ENCODE data around the gene TM7SF2. TPM values are rescaled to one million over a fixed set of nuclear protein-coding genes. Genes with fewer than 3 reads are reported as not detected.
A peak's percentile ranks its signal among the peaks of the same experiment; 100 is the strongest.

Gene TM7SF2
- total and polyA plus RNA-seq, 10 donors, result 8.9 to 29.7 (median 14.3) TPM

DNA sequence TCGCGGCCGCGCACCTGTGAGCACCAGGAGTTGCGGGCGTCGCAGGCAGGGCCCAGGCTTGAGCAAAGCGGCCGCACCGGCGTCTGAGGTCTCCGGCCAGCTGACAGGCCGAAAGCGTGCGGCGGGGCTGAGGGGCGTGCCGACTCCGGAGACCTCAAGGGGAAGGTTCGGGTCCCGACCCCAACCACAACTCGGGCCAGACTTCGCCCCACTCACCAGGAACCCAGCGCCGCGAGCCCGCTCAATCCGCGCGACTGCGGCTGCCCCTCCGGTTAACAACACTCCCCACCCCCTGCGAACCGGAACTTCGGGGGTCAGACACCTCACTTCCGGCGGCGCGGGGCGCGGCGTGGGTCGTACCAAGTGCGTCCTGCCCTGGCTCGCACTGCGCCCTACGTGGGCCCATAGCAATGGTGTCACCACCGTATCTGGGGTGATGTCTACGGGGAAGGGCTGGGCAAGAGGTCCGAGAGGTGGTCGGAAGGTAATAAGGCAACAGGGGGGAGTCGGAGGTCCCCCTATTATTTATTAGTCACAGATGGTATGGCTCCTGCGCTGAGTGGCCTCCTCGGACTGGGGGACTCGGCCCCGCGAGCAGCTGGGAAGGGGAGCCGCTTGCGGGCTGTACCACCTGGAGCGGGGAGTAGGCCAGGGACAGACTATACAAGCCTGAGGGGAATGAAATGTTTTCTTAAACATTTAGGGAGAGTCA, 22.7 kb downstream of the TM7SF2 start, which contains the start of gene SYVN1:
Gene SYVN1 (minus strand): TSS at position 280 of the 712 bp plus-strand sequence. CDS start 918 bp downstream, outside the sequence.
- intact Hi-C loops (cut with DNase I; ENCODE audit: low total_unique reads), result no loop called here
- TF ChIP-seq POLR2AphosphoS5 (IDR thresholded peaks at IDR 0.05), result peak; percentile 99
- peak; percentile 71 to 90 (median 83) for TF ChIP-seq POLR2A (IDR thresholded peaks at IDR 0.05)
- TF ChIP-seq, protein P1, sequence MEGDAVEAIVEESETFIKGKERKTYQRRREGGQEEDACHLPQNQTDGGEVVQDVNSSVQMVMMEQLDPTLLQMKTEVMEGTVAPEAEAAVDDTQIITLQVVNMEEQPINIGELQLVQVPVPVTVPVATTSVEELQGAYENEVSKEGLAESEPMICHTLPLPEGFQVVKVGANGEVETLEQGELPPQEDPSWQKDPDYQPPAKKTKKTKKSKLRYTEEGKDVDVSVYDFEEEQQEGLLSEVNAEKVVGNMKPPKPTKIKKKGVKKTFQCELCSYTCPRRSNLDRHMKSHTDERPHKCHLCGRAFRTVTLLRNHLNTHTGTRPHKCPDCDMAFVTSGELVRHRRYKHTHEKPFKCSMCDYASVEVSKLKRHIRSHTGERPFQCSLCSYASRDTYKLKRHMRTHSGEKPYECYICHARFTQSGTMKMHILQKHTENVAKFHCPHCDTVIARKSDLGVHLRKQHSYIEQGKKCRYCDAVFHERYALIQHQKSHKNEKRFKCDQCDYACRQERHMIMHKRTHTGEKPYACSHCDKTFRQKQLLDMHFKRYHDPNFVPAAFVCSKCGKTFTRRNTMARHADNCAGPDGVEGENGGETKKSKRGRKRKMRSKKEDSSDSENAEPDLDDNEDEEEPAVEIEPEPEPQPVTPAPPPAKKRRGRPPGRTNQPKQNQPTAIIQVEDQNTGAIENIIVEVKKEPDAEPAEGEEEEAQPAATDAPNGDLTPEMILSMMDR (IDR thresholded peaks at IDR 0.05 in 8 of 11, conservative IDR thresholded peaks at IDR 0.05 in 3 of 11), result peak in 2 of 11 experiments; percentile 5 to 8
- Histone ChIP-seq H3K36me3 (peaks cover 5 to 37% (median 34%) of the 10 kb centered on the region in 6 donors), H3K4me1 (peaks cover 38 to 71% (median 57%) of the 10 kb centered on the region in 6 donors), H3K27ac (peak within 1 kb of the TSS; percentile 92 to 100 (median 98)), H3K9me3 (no peaks in the 10 kb centered on the region), H3K4me3 (peak within 1 kb of the TSS; percentile 77 to 99 (median 96)), H3K27me3 (replicated peaks in 1 of 7) (no peaks in the 10 kb centered on the region)
- peak; percentile 97 for DNase-seq
- 0 to 1% (median 0%) methylated on average over 32 to 60 of the region's 60 CpGs for WGBS, 5 donors

GRCh38 chr11:65134952-65135632, 23.4 kb downstream of the TM7SF2 start:
- no peaks in the 10 kb centered on the region for H3K27me3 ChIP-seq (replicated peaks in 1 of 7)
- no peak for TF ChIP-seq POLR2A (IDR thresholded peaks at IDR 0.05)
- no peak for TF ChIP-seq POLR2AphosphoS5 (IDR thresholded peaks at IDR 0.05)
- H3K4me1 ChIP-seq, result peaks cover 38 to 64% (median 50%) of the 10 kb centered on the region in 6 donors
- peak overlapping the region; percentile 92 to 100 (median 98) for H3K27ac ChIP-seq
- peak; percentile 94 for DNase-seq
- H3K9me3 ChIP-seq, result no peaks in the 10 kb centered on the region
- intact Hi-C loops (cut with DNase I; ENCODE audit: low total_unique reads), result no loop called here
- WGBS, 5 donors, result 2 to 6% (median 4%) methylated on average over 24 of the region's 24 CpGs
- H3K36me3 ChIP-seq, result peaks cover 5 to 30% (median 28%) of the 10 kb centered on the region in 6 donors
- H3K4me3 ChIP-seq, result peak overlapping the region; percentile 77 to 99 (median 96)

DNA sequence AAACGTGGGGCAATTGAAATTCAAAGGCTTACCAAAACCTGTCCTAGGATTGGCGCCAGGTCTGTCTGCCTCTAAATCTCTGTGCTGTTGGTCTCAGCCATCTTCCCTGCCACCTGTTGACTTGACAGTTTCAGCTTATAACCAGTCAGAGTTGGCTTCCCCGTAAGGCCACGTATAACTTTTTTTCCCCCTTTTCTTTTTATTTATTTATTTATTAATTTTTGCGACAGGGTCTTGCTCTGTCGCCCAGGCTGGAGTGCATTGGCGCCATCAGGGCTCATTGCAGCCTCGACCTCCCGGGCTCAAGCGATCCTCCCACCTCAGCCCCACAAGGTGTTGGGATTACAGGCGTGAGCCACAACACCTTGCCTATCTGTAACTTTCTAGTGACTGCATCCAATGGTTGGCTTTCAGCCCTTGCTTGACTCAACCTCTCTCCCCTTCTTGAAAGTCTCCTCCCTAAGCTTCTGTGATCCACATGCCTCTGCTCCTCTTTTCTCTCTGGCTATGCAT, 24.0 kb downstream of the TM7SF2 start:
- intact Hi-C loops (cut with DNase I; ENCODE audit: low total_unique reads), result no loop called here
- H3K4me1 ChIP-seq, result peaks cover 32 to 58% (median 44%) of the 10 kb centered on the region in 6 donors
- peak overlapping the region; percentile 92 to 100 (median 98) for H3K27ac ChIP-seq
- H3K9me3 ChIP-seq, result no peaks in the 10 kb centered on the region
- 54 to 65% (median 63%) methylated on average over 11 of the region's 11 CpGs for WGBS, 5 donors
- TF ChIP-seq POLR2A (IDR thresholded peaks at IDR 0.05) (no peak), POLR2AphosphoS5 (IDR thresholded peaks at IDR 0.05) (no peak)
- TF ChIP-seq, protein P1 (IDR thresholded peaks at IDR 0.05 in 8 of 11, conservative IDR thresholded peaks at IDR 0.05 in 3 of 11), result no peak
- peak overlapping the region; percentile 77 to 99 (median 96) for H3K4me3 ChIP-seq
- DNase-seq, result peak; percentile 73
- H3K27me3 ChIP-seq (replicated peaks in 1 of 7), result no peaks in the 10 kb centered on the region
- H3K36me3 ChIP-seq, result peaks cover 5 to 24% (median 22%) of the 10 kb centered on the region in 6 donors

DNA sequence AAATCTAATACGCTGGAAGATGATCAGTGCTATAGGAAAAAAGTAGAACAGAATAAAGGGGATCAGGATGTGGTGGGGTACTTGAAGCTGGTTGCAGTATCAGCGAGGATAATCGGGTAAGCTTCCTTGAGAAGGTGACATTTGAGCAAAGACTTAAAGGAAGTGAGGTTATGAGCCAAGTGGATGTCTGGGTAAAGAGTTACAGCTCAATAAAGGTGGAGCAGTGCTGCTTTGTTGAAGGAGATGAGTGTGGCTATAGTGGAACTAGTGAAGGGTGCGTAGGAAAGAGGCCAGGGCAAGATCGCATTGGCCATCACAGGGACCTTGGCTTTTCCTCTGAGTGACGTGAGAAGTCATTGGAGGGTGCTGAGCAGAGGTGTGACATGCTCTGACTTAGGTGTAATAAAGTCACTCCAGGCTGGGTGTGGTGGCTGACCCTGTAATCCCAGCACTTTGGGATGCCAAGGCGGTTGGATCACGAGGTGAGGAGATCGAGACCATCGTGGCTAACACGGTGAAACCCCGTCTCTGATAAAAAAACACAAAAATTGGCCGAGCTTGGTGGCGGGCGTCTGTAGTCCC, 24.9 kb downstream of the TM7SF2 start:
- TF ChIP-seq POLR2AphosphoS5 (IDR thresholded peaks at IDR 0.05), result no peak
- TF ChIP-seq, protein P1 (IDR thresholded peaks at IDR 0.05 in 8 of 11, conservative IDR thresholded peaks at IDR 0.05 in 3 of 11), result no peak
- no peak for TF ChIP-seq POLR2A (IDR thresholded peaks at IDR 0.05)
- WGBS, 5 donors, result 89 to 92% (median 90%) methylated on average over 15 of the region's 15 CpGs
- Histone ChIP-seq H3K27ac (no peak overlapping the region), H3K27me3 (replicated peaks in 1 of 7) (no peaks in the 10 kb centered on the region), H3K36me3 (peaks cover under 1 to 15% (median 12%) of the 10 kb centered on the region in 6 donors), H3K4me3 (no peak overlapping the region), H3K9me3 (no peaks in the 10 kb centered on the region), H3K4me1 (peaks cover 24 to 49% (median 35%) of the 10 kb centered on the region in 6 donors)
- intact Hi-C loops (cut with DNase I; ENCODE audit: low total_unique reads), result no loop called here
- DNase-seq, result peak; percentile 42

Data from spleen (tissue), 11 donors.